B cell (primary cell): ENCODE results near the gene TBC1D22A. TPM values are rescaled to one million over a fixed set of nuclear protein-coding genes. Genes with fewer than 3 reads are reported as not detected.

Experiments
- ATAC-seq: fragments of 200-7000 bp; cut with Tn5 transposase; one replicate; pipeline ENCODE4 v1.10.0; 2021; ENCODE audit warnings: low read depth, mild to moderate bottlenecking, moderate number of reproducible peaks, moderate library complexity
- CTCF ChIA-PET: fragments of 350-600 bp; sonication (Branson Sonifier 250); formaldehyde crosslinking; loops from one replicate; lab custom pipeline; 2021; ENCODE audit warnings: antibody characterized with exemption, inconsistent platforms; lab: Charles Lee
- POLR2A ChIA-PET: fragments of 350-600 bp; sonication (Branson Sonifier 250); formaldehyde crosslinking; loops from one replicate; lab custom pipeline; 2021; ENCODE audit warnings: antibody characterized with exemption; lab: Charles Lee
- DNase-seq: peaks from one replicate; pipeline ENCODE4 v3.0.0; 2013
- H2AFZ ChIP-seq: 2 replicates; pipeline ENCODE4 v1.6.1; 2012; ENCODE audit warnings: mild to moderate bottlenecking, low read depth, low read length; ENCODE audit not compliant: insufficient read depth, poor library complexity, severe bottlenecking
- H3K27ac ChIP-seq, 2 donors: 1 replicate in 1 of 2; 2 replicates in 1 of 2; pipeline ENCODE4 v1.5.1; 2012 to 2013; ENCODE audit warnings: low read length in 2 of 2, mild to moderate bottlenecking in 2 of 2, moderate library complexity in 1 of 2
- H3K27me3 ChIP-seq, 4 experiments: fragments of 200-600 bp in 1 of 4; sonication (generic) in 1 of 4; replicated peaks in 1 of 4; 1 replicate in 2 of 4; 2 replicates in 2 of 4; pipeline versions ENCODE4 v1.6.1 to v1.7.0; 2013 to 2016; ENCODE audit warnings: low read length in 3 of 4, mild to moderate bottlenecking in 2 of 4, mixed read lengths in 1 of 4, moderate library complexity in 1 of 4; ENCODE audit not compliant: insufficient read depth in 4 of 4, control insufficient read depth in 3 of 4; ENCODE audit errors: control extremely low read depth in 1 of 4
- H3K36me3 ChIP-seq, 2 experiments: replicated peaks in 1 of 2; 1 replicate in 1 of 2; 2 replicates in 1 of 2; pipeline versions ENCODE4 v1.6.1 to v1.7.1; 2013; ENCODE audit warnings: low read length in 1 of 2; ENCODE audit not compliant: insufficient read depth in 2 of 2, control insufficient read depth in 1 of 2; ENCODE audit errors: control extremely low read depth in 1 of 2, extremely low read depth in 1 of 2
- H3K4me1 ChIP-seq, 2 donors: fragments of 200-600 bp in 1 of 2; sonication (generic) in 1 of 2; 1 replicate in 1 of 2; 2 replicates in 1 of 2; pipeline versions ENCODE4 v1.5.1 to v1.6.1; 2013 to 2017; ENCODE audit warnings: low read length in 2 of 2; ENCODE audit not compliant: control insufficient read depth in 2 of 2, insufficient read depth in 2 of 2
- H3K4me2 ChIP-seq: replicated peaks from 2 replicates; pipeline ENCODE3; 2012; ENCODE audit warnings: mild to moderate bottlenecking, low read depth, low read length; ENCODE audit not compliant: poor library complexity, severe bottlenecking
- H3K4me3 ChIP-seq, 5 experiments: fragments of 200-600 bp in 1 of 5; sonication (generic) in 1 of 5; 1 replicate in 3 of 5; 2 replicates in 2 of 5; pipeline versions ENCODE4 v1.5.1 to v1.7.0; 2011 to 2016; ENCODE audit warnings: low read length in 4 of 5, mild to moderate bottlenecking in 4 of 5, low read depth in 2 of 5, control low read depth in 1 of 5, moderate library complexity in 1 of 5; ENCODE audit not compliant: insufficient read depth in 1 of 5; ENCODE audit errors: control extremely low read depth in 1 of 5, extremely low read depth in 1 of 5
- H3K79me2 ChIP-seq: fragments of 200-600 bp; sonication (generic); one replicate; pipeline ENCODE4 v1.6.0; 2016; ENCODE audit warnings: low read length; ENCODE audit not compliant: control insufficient read depth, insufficient read depth
- H3K9ac ChIP-seq: fragments of 200-600 bp; sonication (generic); 2 replicates; pipeline ENCODE4 v1.6.1; 2017; ENCODE audit warnings: mild to moderate bottlenecking, low read length, moderate library complexity
- H3K9me3 ChIP-seq, 3 donors: one replicate each; pipeline versions ENCODE4 v1.6.1 to v1.7.1; 2013; ENCODE audit warnings: low read length in 2 of 3; ENCODE audit not compliant: control insufficient read depth in 2 of 3, insufficient read depth in 1 of 3; ENCODE audit errors: control extremely low read depth in 1 of 3
- H4K20me1 ChIP-seq: 2 replicates; pipeline ENCODE4 v1.6.0; 2012; ENCODE audit warnings: mild to moderate bottlenecking, low read length; ENCODE audit not compliant: insufficient read depth, control insufficient read depth, poor library complexity, severe bottlenecking
- H3K27ac Mint-ChIP-seq: one replicate; pipeline ENCODE4 v1.8.0; 2021; ENCODE audit warnings: mixed read lengths
- H3K27me3 Mint-ChIP-seq: one replicate; pipeline ENCODE4 v1.8.0; 2021; ENCODE audit warnings: mixed read lengths
- H3K4me1 Mint-ChIP-seq: one replicate; pipeline ENCODE4 v1.8.0; 2021; ENCODE audit warnings: mixed read lengths
- H3K4me3 Mint-ChIP-seq: one replicate; pipeline ENCODE4 v1.8.0; 2021; ENCODE audit warnings: mixed read lengths
- H3K9me3 Mint-ChIP-seq: one replicate; pipeline ENCODE4 v1.8.0; 2022; ENCODE audit warnings: mixed read lengths; ENCODE audit not compliant: insufficient read depth
- EZH2 ChIP-seq: IDR thresholded peaks from 2 replicates; pipeline ENCODE4 v1.6.1; 2012; ENCODE audit warnings: borderline replicate concordance, low read depth, mild to moderate bottlenecking, moderate library complexity, low read length; ENCODE audit not compliant: insufficient read depth, poor library complexity, severe bottlenecking
- WGBS: methylation state at CpG from one replicate; pipeline ENCODE4 v1.1.5; 2013; ENCODE audit warnings: missing lambda C conversion rate; ENCODE audit not compliant: insufficient coverage; 5-methylcytosine and 5-hydroxymethylcytosine counted together
- intact Hi-C: fragments of 100-400 bp; cut with micrococcal nuclease; formaldehyde crosslinking; loops from one replicate; pipeline ENCODE4 v1.10.0; 2022
- polyA plus RNA-seq: library from polyadenylated mRNA; depleted of rRNA; stranded (reverse); fragments of >200 nt; gene quantifications from 2 replicates; pipeline ENCODE4 v1.2.3, GENCODE V29; 2012
- total RNA-seq, 2 donors: library from RNA; stranded (reverse); fragments of 120-200 nt in 1 of 2; gene quantifications; 1 replicate in 1 of 2; 2 replicates in 1 of 2; pipeline versions ENCODE4 v1.2.3 to v1.2.4, GENCODE V29; 2013 to 2022
- TF ChIP-seq, protein P1 (sequence below): fragments of 200-600 bp; IDR thresholded peaks from one replicate; pipeline ENCODE4 v1.8.0; 2022; ENCODE audit warnings: antibody characterized with exemption, mild to moderate bottlenecking

Gene TBC1D22A
- total and polyA plus RNA-seq, 2 donors (not counting 1 experiment from before 2014, with no cell fraction given), result 73.8 to 128 TPM

- DNase-seq, result no peak
- Mint-ChIP-seq H3K27ac (no peak overlapping the region), H3K27me3 (no peaks in the 10 kb centered on the region), H3K4me3 (no peak overlapping the region), H3K9me3 (no peaks in the 10 kb centered on the region), H3K4me1 (no peaks in the 10 kb centered on the region)
- Histone ChIP-seq H3K27ac (no peak overlapping the region), H3K27me3 (no peaks in the 10 kb centered on the region), H3K79me2 (peaks cover 37% of the 10 kb centered on the region), H4K20me1 (peaks cover 48% of the 10 kb centered on the region), H3K4me1 (no peaks in the 10 kb centered on the region), H3K4me3 (no peak overlapping the region), H3K36me3 (peaks cover 6 to 45% of the 10 kb centered on the region in 2 experiments), H2AFZ (no peak overlapping the region), H3K9me3 (no peaks in the 10 kb centered on the region), H3K9ac (no peak overlapping the region), H3K4me2 (no peak overlapping the region)
- WGBS, result 92% methylated on average over 11 of the region's 11 CpGs
- no peak for ATAC-seq
- intact Hi-C loops, result no loop called here
- ChIA-PET POLR2A (no interaction called here), CTCF (interaction anchor here (1.1 kb wide), 1 partner anchor 157 kb away, joined by 4 read pairs; no protein-coding TSS in a partner anchor)
- TF ChIP-seq EZH2, result no peak
- TF ChIP-seq, protein P1, sequence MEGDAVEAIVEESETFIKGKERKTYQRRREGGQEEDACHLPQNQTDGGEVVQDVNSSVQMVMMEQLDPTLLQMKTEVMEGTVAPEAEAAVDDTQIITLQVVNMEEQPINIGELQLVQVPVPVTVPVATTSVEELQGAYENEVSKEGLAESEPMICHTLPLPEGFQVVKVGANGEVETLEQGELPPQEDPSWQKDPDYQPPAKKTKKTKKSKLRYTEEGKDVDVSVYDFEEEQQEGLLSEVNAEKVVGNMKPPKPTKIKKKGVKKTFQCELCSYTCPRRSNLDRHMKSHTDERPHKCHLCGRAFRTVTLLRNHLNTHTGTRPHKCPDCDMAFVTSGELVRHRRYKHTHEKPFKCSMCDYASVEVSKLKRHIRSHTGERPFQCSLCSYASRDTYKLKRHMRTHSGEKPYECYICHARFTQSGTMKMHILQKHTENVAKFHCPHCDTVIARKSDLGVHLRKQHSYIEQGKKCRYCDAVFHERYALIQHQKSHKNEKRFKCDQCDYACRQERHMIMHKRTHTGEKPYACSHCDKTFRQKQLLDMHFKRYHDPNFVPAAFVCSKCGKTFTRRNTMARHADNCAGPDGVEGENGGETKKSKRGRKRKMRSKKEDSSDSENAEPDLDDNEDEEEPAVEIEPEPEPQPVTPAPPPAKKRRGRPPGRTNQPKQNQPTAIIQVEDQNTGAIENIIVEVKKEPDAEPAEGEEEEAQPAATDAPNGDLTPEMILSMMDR, result no peak
Measured at GRCh38 chr22:46719921-46720320, 42.5 kb upstream of the TBC1D22A start.

- ChIA-PET POLR2A (no interaction called here), CTCF (interaction anchor here (1.0 kb wide), 1 partner anchor 158 kb away, joined by 3 read pairs; no protein-coding TSS in a partner anchor)
- no peak for DNase-seq
- Mint-ChIP-seq H3K4me1 (peaks cover 9% of the 10 kb centered on the region), H3K27me3 (no peaks in the 10 kb centered on the region), H3K4me3 (no peak overlapping the region), H3K9me3 (no peaks in the 10 kb centered on the region), H3K27ac (no peak overlapping the region)
- Histone ChIP-seq H3K9me3 (no peaks in the 10 kb centered on the region), H3K4me3 (no peak overlapping the region), H4K20me1 (peaks cover 63% of the 10 kb centered on the region), H3K4me1 (peaks cover 0 to 4% of the 10 kb centered on the region in 2 donors), H3K27me3 (no peaks in the 10 kb centered on the region), H2AFZ (no peak overlapping the region), H3K4me2 (no peak overlapping the region), H3K9ac (no peak overlapping the region), H3K27ac (no peak overlapping the region), H3K79me2 (peaks cover 52% of the 10 kb centered on the region), H3K36me3 (peaks cover 6 to 39% of the 10 kb centered on the region in 2 experiments)
- TF ChIP-seq, protein P1, result no peak
- TF ChIP-seq EZH2, result no peak
- ATAC-seq, result no peak
- intact Hi-C loops, result no loop called here
- 96% methylated on average over 16 of the region's 16 CpGs for WGBS
Measured at GRCh38 chr22:46721501-46722085, 40.9 kb upstream of the TBC1D22A start.
